Subcutaneous adipose tissue (tissue), 4 donors: ENCODE measurements around the gene PHF21B. TPM values are rescaled to one million over a fixed set of nuclear protein-coding genes. Genes with fewer than 3 reads are reported as not detected.

Experiments
- CTCF ChIP-seq: fragments of 450-650 bp; IDR thresholded peaks from one replicate; pipeline ENCODE4 v1.5.1; 2016; ENCODE audit warnings: low read depth, mild to moderate bottlenecking, control low read depth, antibody characterized with exemption, moderate library complexity
- total RNA-seq, 4 donors: library from RNA; depleted of rRNA; stranded (reverse); fragments of >200 nt; gene quantifications; one replicate each; pipeline ENCODE4 v1.1.0, GENCODE V29; 2016

The PHF21B gene
- total RNA-seq, 4 donors from 2014 or later = 0.16 TPM; not detected in 3

DNA sequence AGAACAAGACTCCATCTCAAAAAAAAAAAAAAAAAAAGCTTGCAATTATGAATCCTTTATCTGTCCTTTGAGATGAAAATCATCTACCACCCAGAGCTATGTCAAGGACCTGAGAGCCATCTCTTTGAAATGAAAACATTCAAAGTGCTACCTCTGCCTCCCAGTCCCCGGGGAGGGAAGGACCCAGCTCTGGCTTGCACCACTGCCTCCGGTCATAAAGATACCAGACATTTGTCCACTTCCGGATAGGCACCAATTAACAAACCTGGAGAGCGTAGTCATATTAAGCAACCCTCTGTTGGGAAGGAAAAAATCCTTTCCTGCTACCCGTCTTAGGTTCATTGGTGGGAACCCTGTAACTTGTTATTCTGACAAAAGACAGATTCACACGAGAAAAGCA lies 158.9 kb downstream of the PHF21B start:
- no peak for TF ChIP-seq CTCF

GRCh38 chr22:44848791-44849420 lies 160.9 kb downstream of the PHF21B start:
- no peak for TF ChIP-seq CTCF

- TF ChIP-seq CTCF = no peak
These were observed 161.5 kb downstream of the PHF21B start for GRCh38 chr22:44848296-44848741.

DNA sequence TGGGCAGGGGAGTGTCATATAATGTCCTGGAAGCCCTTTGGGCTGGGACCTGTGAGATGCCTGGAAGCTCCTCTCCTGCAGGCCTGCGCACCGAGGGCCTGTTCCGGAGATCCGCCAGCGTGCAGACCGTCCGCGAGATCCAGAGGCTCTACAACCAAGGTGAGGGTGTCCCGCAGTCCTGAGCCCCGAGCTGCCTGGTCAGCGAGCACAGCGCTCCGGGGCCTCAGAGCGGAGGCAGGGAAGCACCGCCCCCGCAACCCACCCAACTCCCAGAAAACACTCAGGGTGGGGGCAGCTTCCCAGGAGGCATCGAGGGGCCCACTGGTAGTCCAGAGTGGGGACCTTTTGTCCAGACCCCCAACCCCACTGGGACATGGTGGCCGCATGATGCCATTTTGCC lies 161.9 kb downstream of the PHF21B start:
- no peak for TF ChIP-seq CTCF

- no peak for TF ChIP-seq CTCF
These were observed 162.4 kb downstream of the PHF21B start for GRCh38 chr22:44847380-44847779.

DNA sequence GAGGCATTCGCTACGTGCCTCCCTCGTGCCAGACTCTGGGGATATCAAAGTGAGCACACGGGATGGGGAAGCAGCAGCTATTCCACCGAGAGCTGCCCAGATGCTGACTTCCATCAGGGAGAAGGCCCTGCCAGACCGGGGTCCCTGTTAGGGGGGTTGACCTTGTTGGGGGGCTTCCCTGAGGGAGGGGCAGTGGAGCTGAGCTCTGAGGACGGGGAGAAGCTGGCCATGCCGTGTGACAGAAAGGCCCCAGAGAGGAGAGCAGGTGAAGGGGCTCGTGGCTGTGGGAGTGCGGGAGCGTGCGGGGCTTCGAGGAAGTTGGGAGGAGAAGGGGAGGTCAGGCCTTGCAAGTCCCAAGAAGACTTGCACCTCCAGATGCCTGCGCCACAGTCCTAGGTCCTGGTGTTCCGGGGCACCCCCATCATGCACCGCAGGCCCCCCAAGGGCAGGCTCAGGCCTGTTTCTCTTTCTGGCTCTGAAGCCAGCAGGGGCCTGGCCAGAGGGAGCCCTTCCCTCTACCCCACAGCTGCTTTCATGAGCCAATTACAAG lies 163.0 kb downstream of the PHF21B start:
- no peak for TF ChIP-seq CTCF

DNA sequence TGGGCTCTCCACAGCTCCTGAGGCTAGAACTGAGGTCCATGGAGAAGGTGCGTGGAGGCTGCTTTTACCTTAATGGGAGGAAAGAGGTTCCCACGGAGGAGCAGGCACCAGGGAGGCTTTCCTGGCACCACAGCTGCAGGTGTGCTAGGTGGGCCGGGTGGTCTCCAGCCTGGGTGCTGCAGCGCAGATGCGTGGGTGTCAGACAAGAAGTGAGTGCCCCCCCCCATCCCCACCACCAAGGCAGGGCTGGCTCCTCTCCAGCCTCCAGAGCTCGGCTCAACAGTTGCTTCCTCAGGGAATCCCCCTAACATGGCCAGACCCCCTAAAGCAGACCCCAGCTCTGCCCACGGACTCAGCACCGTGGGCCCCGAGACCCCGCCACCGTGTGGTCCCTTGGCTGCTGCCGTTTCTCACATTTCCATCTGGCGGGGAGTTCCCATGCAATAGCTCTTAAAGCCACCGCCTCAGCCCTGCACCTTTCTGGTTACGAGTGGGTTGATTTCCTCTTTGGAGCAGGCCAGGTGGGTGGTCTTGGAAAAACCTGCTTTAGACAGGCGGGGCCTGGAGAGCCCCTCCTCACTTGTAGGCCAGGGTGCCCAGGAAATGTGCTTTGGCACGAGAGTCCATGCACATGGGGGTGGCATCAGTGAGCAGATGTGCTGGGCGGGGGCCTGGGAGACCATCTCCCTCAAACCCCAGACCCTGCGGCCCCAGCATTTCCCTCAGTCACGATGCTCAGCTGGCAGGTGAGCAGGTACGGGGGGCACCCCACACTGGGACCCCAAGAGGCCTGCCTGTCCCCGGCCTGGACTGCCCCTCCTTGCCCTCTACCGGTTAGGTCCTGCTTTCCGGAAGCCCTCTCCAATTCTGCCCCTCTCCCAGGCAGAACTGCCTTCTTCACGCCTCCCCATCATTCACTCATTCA lies 163.7 kb downstream of the PHF21B start:
- TF ChIP-seq CTCF = no peak
